Natural killer cell (primary cell): ENCODE data around the gene KRT5. TPM values are rescaled to one million over a fixed set of nuclear protein-coding genes. Genes with fewer than 3 reads are reported as not detected.
A peak's percentile ranks its signal among the peaks of the same experiment; 100 is the strongest.

ENCODE experiments used
- ATAC-seq, 3 donors: fragments of 150-1000 bp in 2 of 3; fragments of 200-7000 bp in 1 of 3; cut with Tn5 transposase; 1 replicate in 1 of 3; 2 replicates in 2 of 3; pipeline ENCODE4 v1.10.0; 2021; ENCODE audit warnings: mild to moderate bottlenecking in 2 of 3, moderate library complexity in 2 of 3
- DNase-seq, 2 donors: peaks; one replicate each; pipeline versions ENCODE4 v3.0.0 to v3.0.0-alpha.2; 2013 to 2021; ENCODE audit warnings: mixed read lengths in 1 of 2
- H3K27ac ChIP-seq: one replicate; pipeline ENCODE4 v1.5.1; 2013; ENCODE audit warnings: mild to moderate bottlenecking, low read length
- H3K27me3 ChIP-seq: one replicate; pipeline ENCODE4 v1.6.1; 2013; ENCODE audit warnings: low read length; ENCODE audit not compliant: control insufficient read depth, insufficient read depth
- H3K36me3 ChIP-seq: one replicate; pipeline ENCODE4 v1.6.1; 2013; ENCODE audit warnings: low read length; ENCODE audit not compliant: control insufficient read depth, insufficient read depth
- H3K4me1 ChIP-seq: one replicate; pipeline ENCODE4 v1.6.1; 2013; ENCODE audit warnings: low read length; ENCODE audit not compliant: control insufficient read depth, insufficient read depth
- H3K4me3 ChIP-seq: one replicate; pipeline ENCODE4 v1.5.1; 2013; ENCODE audit warnings: low read length
- H3K9me3 ChIP-seq: one replicate; pipeline ENCODE4 v1.6.1; 2013; ENCODE audit warnings: low read length; ENCODE audit not compliant: control insufficient read depth, insufficient read depth
- H3K27ac Mint-ChIP-seq, 2 donors: one replicate each; pipeline ENCODE4 v1.8.0; 2022; ENCODE audit warnings: mild to moderate bottlenecking in 2 of 2, mixed read lengths in 2 of 2, moderate library complexity in 1 of 2
- H3K27me3 Mint-ChIP-seq, 2 donors: one replicate each; pipeline ENCODE4 v1.8.0; 2022; ENCODE audit warnings: low read depth in 2 of 2, mixed read lengths in 2 of 2
- H3K36me3 Mint-ChIP-seq: one replicate; pipeline ENCODE4 v1.8.0; 2022; ENCODE audit warnings: mixed read lengths
- H3K4me1 Mint-ChIP-seq, 2 donors: one replicate each; pipeline ENCODE4 v1.8.0; 2022; ENCODE audit warnings: mixed read lengths in 2 of 2
- H3K4me3 Mint-ChIP-seq: one replicate; pipeline ENCODE4 v1.8.0; 2022; ENCODE audit warnings: mild to moderate bottlenecking, moderate library complexity, mixed read lengths
- H3K9me3 Mint-ChIP-seq, 2 donors: one replicate each; pipeline ENCODE4 v1.8.0; 2022; ENCODE audit warnings: mixed read lengths in 2 of 2
- CTCF ChIP-seq: fragments of 200-600 bp; IDR thresholded peaks from one replicate; pipeline ENCODE4 v1.8.0; 2022; ENCODE audit warnings: antibody characterized with exemption
- WGBS: methylation state at CpG from one replicate; pipeline ENCODE4 v1.1.7; 2013; ENCODE audit warnings: missing lambda C conversion rate; ENCODE audit not compliant: insufficient coverage; 5-methylcytosine and 5-hydroxymethylcytosine counted together
- intact Hi-C: fragments of 100-400 bp; cut with micrococcal nuclease; formaldehyde crosslinking; loops from one replicate; pipeline ENCODE4 v1.14.2; 2022
- total RNA-seq, 4 donors: library from RNA; stranded (reverse); fragments of 120-200 nt in 1 of 4; gene quantifications; one replicate each; pipeline versions ENCODE4 v1.2.3 to v1.2.4, GENCODE V29; 2013 to 2022

The KRT5 gene
- total RNA-seq, 3 donors from 2014 or later (not counting 1 experiment from before 2014, with no cell fraction given) = 0.40 to 0.70 TPM; not detected in 1

GRCh38 chr12:52546126-52546525, 25.9 kb upstream of the KRT5 start:
- Mint-ChIP-seq H3K4me3 (no peak overlapping the region), H3K27ac (no peak overlapping the region), H3K4me1 (peaks cover 19 to 30% of the 10 kb centered on the region in 2 donors), H3K27me3 (peaks cover 0 to 17% of the 10 kb centered on the region in 2 donors), H3K9me3 (no peaks in the 10 kb centered on the region), H3K36me3 (no peaks in the 10 kb centered on the region)
- Histone ChIP-seq H3K9me3 (no peaks in the 10 kb centered on the region), H3K36me3 (no peaks in the 10 kb centered on the region), H3K27me3 (no peaks in the 10 kb centered on the region), H3K27ac (no peak overlapping the region), H3K4me3 (no peak overlapping the region), H3K4me1 (peaks cover 12% of the 10 kb centered on the region)
- ATAC-seq (no peak), DNase-seq (no peak)
- WGBS = 89% methylated on average over 15 of the region's 15 CpGs
- TF ChIP-seq CTCF = no peak
- intact Hi-C loops = no loop called here

- H3K27ac Mint-ChIP-seq = no peak overlapping the region
- H3K4me3 Mint-ChIP-seq = no peak overlapping the region
- peaks cover 12% of the 10 kb centered on the region for H3K4me1 ChIP-seq
- DNase-seq = no peak
- intact Hi-C loops = no loop called here
- no peak for TF ChIP-seq CTCF
- no peaks in the 10 kb centered on the region for H3K36me3 Mint-ChIP-seq
- H3K27ac ChIP-seq = no peak overlapping the region
- 90% methylated on average over 17 of the region's 17 CpGs for WGBS
- peaks cover 0 to 12% of the 10 kb centered on the region in 2 donors for H3K27me3 Mint-ChIP-seq
- H3K4me3 ChIP-seq = no peak overlapping the region
- no peaks in the 10 kb centered on the region for H3K9me3 Mint-ChIP-seq
- peaks cover 19 to 34% of the 10 kb centered on the region in 2 donors for H3K4me1 Mint-ChIP-seq
- ATAC-seq = peak in 1 of 3 donors; percentile 59
- no peaks in the 10 kb centered on the region for H3K9me3 ChIP-seq
- no peaks in the 10 kb centered on the region for H3K27me3 ChIP-seq
- no peaks in the 10 kb centered on the region for H3K36me3 ChIP-seq
These were observed 24.0 kb upstream of the KRT5 start for GRCh38 chr12:52543985-52544883.

- no peak overlapping the region for H3K4me3 Mint-ChIP-seq
- intact Hi-C loops = no loop called here
These were observed 22.7 kb upstream of the KRT5 start for GRCh38 chr12:52542785-52543318.

More at GRCh38 chr12:52542785-52543318, 22.7 kb upstream of the KRT5 start:
- peak; percentile 26 to 70 (median 68) for ATAC-seq
- no peaks in the 10 kb centered on the region for H3K36me3 ChIP-seq
- TF ChIP-seq CTCF = no peak
- Mint-ChIP-seq H3K27me3 (peaks cover 0 to 9% of the 10 kb centered on the region in 2 donors), H3K36me3 (no peaks in the 10 kb centered on the region), H3K9me3 (no peaks in the 10 kb centered on the region), H3K27ac (peak overlapping the region in 1 of 2 donors; percentile 54), H3K4me1 (peaks cover 19 to 34% of the 10 kb centered on the region in 2 donors)
- WGBS = 64% methylated on average over 7 of the region's 7 CpGs
- H3K27ac ChIP-seq = no peak overlapping the region
- no peak for DNase-seq
- no peaks in the 10 kb centered on the region for H3K27me3 ChIP-seq
- no peaks in the 10 kb centered on the region for H3K9me3 ChIP-seq
- H3K4me1 ChIP-seq = peaks cover 12% of the 10 kb centered on the region
- H3K4me3 ChIP-seq = no peak overlapping the region
